GM04503 (cell line): Measurements from ENCODE around the gene PRSS16.
"Not testable (repeated sequence)": the region's sequence is repeated elsewhere in the genome, so short reads cannot be mapped to it uniquely, and the experiment has no call there.

ENCODE experiments used
- DNase-seq: peaks from one replicate; pipeline ENCODE4 v3.0.0-alpha.2; 2012; ENCODE audit warnings: low read depth

The PRSS16 gene, protein sequence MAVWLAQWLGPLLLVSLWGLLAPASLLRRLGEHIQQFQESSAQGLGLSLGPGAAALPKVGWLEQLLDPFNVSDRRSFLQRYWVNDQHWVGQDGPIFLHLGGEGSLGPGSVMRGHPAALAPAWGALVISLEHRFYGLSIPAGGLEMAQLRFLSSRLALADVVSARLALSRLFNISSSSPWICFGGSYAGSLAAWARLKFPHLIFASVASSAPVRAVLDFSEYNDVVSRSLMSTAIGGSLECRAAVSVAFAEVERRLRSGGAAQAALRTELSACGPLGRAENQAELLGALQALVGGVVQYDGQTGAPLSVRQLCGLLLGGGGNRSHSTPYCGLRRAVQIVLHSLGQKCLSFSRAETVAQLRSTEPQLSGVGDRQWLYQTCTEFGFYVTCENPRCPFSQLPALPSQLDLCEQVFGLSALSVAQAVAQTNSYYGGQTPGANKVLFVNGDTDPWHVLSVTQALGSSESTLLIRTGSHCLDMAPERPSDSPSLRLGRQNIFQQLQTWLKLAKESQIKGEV

DNA sequence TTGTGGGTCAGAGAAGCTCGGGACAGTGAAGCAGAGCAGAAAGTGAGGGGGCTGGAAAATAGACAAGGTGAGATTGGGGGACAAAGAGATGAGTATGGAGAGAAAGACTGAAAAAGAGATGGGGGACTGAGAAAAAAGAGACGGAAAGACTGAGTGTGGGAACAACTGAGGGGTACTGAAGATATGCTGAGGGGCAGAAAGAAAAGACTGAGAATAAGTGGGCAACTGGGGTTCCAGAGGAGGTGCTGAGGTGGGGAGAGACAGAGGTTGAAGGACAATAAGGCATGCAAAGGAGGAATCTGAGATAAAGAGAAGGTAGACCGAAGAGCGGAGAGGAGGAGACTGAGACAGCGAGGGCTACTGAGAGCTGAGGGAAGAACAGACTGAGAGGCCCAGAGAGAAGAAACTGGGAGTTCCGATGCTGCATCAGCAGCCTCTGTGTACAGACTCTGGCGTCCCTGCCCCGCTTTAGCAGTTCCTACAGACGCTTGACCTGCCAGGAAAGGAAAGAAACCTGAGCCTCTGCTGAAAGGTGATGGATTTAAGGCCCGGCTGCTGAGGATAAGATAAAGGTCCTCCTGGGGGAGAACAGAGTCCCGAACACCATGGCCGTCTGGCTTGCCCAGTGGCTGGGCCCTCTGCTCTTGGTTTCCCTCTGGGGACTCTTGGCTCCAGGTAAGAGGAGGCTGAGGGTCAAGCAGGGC is at the start of gene PRSS16:
Gene PRSS16 (plus strand): TSS at position 569 of the 704 bp plus-strand sequence. CDS start 37 bp downstream, at position 606.
- DNase-seq: no peak

GRCh38 chr6:27205375-27206278 is 41.9 kb upstream of the PRSS16 start:
- no peak for DNase-seq

DNA sequence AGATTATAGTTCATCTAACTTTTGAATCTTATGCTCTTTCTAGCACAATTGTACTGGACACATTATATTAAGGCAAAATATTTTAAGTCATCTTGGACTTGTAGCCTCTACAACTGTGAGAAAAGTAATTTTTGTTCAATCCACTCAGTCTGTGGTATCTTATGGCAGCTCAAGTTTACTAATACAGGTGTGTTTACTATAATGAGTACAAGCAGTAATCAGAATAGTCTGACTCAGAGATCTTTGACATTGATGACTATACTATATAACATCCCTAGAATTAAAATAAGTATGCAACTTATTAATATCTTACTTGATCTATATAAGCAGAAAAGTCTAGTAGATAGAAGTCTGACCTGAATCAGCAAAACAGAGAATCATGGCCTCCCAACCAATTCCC is 40.7 kb upstream of the PRSS16 start:
- no peak for DNase-seq

- no peak for DNase-seq
Observed at GRCh38 chr6:27208042-27208441, 39.5 kb upstream of the PRSS16 start.

- no peak for DNase-seq
Observed at GRCh38 chr6:27209196-27209595, 38.3 kb upstream of the PRSS16 start.

DNA sequence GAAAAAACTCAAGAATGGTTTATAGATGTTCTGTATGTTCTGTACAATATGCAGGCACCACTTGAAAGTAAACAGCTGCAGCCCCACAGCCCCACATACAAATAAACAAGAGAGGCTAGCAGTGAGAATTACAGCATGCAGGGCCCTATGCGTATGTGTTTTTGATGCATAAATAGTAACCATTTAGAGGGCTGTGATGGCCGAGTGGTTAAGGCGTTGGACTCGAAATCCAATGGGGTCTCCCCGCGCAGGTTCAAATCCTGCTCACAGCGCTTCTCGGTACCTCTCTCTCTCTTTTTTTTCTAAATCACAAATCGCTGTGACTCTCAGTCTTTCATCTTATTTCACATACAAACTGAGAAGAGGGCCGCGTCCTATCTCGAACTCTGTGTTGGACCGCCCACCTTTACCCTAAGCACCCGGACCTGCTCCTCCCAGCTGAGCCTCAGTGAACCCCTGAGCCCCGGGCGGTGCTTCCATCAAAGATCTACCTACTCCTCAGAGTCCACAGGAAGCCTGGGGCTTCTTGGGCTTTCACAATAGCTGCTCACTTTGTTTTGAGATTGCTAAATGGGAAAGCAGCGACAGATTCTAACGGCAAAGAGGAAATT is 37.7 kb upstream of the PRSS16 start:
- DNase-seq: no peak

GRCh38 chr6:27213091-27213517 is 34.4 kb upstream of the PRSS16 start:
- DNase-seq: not testable (repeated sequence)

GRCh38 chr6:27213544-27214125 is 33.9 kb upstream of the PRSS16 start:
- DNase-seq: no peak

DNA sequence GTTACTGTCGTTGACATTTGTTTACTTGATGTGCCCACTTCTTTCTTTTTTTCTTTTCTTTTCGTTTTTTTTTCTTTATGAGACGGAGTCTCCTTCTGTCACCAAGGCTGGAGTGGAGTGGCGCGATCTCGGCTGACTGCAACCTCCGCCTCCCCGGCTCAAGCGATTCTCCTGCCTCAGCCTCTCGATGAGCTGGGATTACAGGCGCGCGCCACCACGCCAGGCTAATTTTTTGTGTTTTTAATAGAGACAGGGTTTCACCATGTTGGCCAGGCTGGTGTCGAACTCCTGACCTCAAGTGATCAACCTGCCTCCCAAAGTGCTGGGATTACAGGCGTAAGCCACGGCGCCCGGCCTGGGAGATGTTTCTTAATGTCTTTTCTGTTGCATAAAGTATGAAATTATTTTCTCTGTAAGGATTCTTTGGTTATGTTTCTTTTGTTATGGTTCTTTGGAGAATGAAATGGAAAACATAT is 33.3 kb upstream of the PRSS16 start:
- DNase-seq: no peak

- DNase-seq: no peak
Observed at GRCh38 chr6:27216874-27217273, 30.6 kb upstream of the PRSS16 start.

DNA sequence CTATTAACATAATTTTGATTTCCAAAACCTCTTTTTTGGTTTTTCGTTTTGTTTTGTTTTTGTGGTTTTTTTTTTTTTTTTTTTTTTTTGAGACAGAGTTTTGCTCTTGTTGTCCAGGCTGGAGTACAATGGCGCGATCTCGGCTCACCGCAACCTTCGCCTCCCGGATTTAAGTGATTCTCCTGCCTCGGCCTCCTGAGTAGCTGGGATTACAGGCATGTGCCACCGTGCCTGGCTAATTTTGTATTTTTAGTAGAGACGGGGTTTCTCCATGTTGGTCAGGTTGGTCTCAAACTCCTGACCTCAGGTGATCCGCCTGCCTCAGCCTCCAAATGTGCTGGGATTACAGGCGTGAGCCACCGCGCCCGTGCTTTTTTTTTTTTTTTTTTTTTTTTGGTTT is 24.5 kb upstream of the PRSS16 start:
- not testable (repeated sequence) for DNase-seq

- DNase-seq: no peak
Observed at GRCh38 chr6:27224729-27225128, 22.8 kb upstream of the PRSS16 start.

DNA sequence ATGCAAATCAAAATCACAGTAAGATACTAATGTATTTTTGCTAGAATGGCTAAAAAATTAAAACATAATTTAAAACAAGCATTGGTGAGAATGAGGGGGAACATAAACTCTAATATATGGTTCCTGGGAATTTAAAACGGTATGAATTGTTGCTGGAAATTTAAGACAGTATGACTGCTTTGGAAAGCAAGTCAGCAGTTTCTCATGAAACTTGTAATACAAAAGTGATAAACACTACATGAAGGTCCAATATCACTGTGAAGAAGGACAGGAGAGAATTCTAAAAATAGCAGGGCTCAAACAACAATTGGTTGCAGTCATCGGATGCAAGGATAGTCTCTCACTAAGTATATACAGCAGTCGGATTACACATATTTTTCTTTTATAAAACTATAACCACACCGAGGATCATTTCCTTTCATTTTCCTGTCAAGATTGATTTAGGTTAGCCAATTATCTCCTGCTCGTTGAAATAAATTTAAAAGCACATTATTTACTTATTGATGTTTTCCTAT is 18.5 kb upstream of the PRSS16 start:
- DNase-seq: no peak

DNA sequence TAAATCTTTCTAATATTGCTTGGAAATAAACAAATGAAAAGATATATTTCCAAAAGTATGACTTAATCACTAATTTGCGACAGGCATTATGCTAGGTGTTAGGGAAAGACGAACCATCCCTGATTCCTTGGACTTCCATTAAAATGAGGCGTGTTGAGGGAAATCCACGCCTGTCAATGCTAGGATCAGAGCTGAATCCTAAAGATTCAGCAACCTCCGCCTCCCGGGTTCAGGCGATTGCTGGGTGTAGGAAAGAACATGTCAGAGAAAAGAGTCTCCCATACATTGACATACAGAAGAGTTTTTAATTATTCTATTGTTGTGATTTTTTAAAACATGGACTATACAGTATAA is 16.8 kb upstream of the PRSS16 start:
- no peak for DNase-seq

DNA sequence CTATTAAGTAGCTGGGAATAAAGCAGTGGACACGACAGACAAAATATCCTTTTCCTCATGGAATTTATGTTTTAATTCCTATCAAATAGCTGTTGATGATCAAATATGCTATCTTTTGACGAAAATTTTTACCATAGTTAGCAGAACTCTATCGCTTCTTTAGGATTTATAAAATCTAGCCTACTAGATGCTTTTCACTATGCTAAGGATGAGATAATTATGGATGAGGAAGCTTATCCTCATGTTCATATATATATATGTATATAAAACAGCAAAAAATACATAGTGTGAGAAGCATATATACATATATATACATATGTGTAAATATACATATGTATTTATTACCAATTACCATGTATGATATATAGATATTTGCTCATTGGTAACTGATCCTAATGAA is 12.9 kb upstream of the PRSS16 start:
- no peak for DNase-seq

GRCh38 chr6:27237089-27237803 is 10.3 kb upstream of the PRSS16 start:
- no peak for DNase-seq

DNA sequence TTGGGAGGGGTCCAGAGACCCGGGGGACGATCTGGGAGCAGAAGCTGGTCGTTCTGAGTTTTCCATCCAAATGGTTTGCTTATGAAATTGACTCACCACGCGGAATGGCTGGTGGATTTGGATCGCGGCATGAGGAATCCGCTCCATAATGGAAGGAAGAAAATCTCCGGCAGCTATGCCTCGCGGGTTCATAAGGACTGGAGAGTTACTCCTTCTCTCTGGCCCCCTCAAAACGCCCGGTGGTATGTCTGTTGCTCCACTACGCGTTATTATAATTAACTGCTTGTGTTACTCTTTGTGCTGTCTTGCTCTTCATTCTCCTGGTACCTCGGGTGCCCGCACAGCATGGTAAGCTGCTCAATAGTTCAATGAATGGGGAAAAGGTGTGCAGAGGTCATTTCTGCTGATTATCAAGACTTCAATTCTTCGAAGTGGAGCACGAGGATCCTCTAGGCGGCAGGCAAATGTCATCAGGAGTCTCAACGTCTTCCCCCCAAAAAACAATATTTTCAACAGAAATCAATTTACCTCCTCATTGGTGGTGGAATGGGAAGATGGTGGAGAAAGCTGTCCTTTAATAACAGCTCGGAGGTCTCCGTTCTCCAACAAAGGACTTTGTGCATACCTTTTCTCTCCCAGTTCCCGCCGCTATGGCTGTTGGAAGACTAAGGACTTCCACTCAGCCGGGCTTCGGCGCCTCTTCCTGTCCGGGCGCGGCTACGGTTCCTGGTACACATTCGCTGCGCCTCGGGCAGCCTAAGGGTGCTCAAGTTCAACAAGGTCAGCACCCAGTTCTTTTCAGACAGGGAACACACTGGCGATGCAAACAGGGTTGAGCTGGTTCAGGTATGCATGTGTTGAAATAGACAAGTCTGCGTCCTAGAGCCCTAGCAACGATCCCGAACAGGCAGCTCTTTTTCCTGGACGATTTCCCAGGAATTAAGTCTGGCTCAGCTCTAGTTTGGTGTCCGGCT is 9.2 kb upstream of the PRSS16 start:
- DNase-seq: no peak

GRCh38 chr6:27239258-27239657 is 8.2 kb upstream of the PRSS16 start:
- no peak for DNase-seq

DNA sequence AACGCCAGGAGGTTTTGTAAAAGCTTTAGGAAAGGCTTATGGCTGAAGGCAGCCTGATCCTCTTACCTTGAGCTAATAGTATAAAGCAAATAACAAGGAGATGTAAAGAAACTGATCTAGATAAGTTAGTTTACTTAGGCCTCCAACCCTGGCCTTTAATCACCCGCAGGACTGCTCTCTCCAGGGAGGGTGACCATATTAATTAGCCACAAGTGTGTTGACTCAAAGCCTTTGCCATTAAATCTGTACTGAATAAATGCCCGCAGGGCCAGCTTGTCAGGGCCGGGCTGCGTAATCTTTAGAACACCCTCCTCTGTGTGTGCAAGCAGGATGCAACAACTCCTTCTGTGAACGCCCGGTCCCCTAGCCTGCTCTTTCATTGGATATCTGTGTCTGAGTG is 6.1 kb upstream of the PRSS16 start:
- no peak for DNase-seq
